HCT116 (cell line): ENCODE measurements around the gene SNX9. TPM values are rescaled to one million over a fixed set of nuclear protein-coding genes. Genes with fewer than 3 reads are reported as not detected.

Experiments
- ATAC-seq: fragments of 200-7000 bp; cut with Tn5 transposase; 2 replicates; pipeline ENCODE4 v1.9.1; 2020; ENCODE audit warnings: mild to moderate bottlenecking, moderate library complexity
- BruUV-seq: library from RNA; stranded (reverse); fragments of 400-500 nt; replicated peaks from 2 replicates; lab custom pipeline; 2021; lab: Mats Ljungman, UMichigan
- CTCF ChIA-PET: fragments of 300-600 bp; sonication (Branson Sonifier 250); formaldehyde crosslinking; loops from one replicate; lab custom pipeline; 2021; ENCODE audit warnings: antibody characterized with exemption; lab: Charles Lee
- POLR2A ChIA-PET: fragments of 300-600, 350-600 bp; sonication (Branson Sonifier 250); formaldehyde crosslinking; loops from one replicate; lab custom pipeline; 2021; ENCODE audit warnings: antibody characterized with exemption; lab: Charles Lee
- RAD21 ChIA-PET, 2 experiments: fragments of 300-600 bp; sonication (Branson Sonifier 250); formaldehyde crosslinking; loops; one replicate each; lab custom pipeline; 2023; ENCODE audit warnings: low total read pairs in 2 of 2; ENCODE audit not compliant: uncharacterized antibody in 2 of 2, unreplicated experiment in 2 of 2, low non-redundant PET in 1 of 2; lab: Charles Lee
- DNase-seq: peaks from one replicate; pipeline ENCODE4 v3.0.0-alpha.2; 2010; ENCODE audit warnings: low read depth, low spot score
- H2AFZ ChIP-seq: fragments of 200-600 bp; shearing (Covaris generic), sonication (generic); 2 replicates; pipeline ENCODE4 v1.6.1; 2017; ENCODE audit warnings: low read depth, mixed run types, mixed read lengths, antibody characterized with exemption, low read length; ENCODE audit not compliant: poor library complexity, severe bottlenecking
- H3K27ac ChIP-seq: 2 replicates; pipeline ENCODE4 v1.5.1; 2012; ENCODE audit warnings: low read depth, low read length
- H3K27me3 ChIP-seq: fragments of 200-600 bp; sonication (generic); 2 replicates; pipeline ENCODE4 v1.6.1; 2016; ENCODE audit warnings: mixed run types, low read length, mixed read lengths; ENCODE audit not compliant: insufficient read depth
- H3K36me3 ChIP-seq, 2 experiments: fragments of 200-500 bp in 1 of 2; fragments of 200-600 bp in 1 of 2; sonication (Bioruptor generic) in 1 of 2; sonication (generic) in 1 of 2; 2 replicates each; pipeline versions ENCODE4 v1.5.1 to v1.6.1; 2014 to 2016; ENCODE audit warnings: low read length in 2 of 2, inconsistent platforms in 1 of 2, mixed read lengths in 1 of 2, mixed run types in 1 of 2; ENCODE audit not compliant: insufficient read depth in 2 of 2, control insufficient read depth in 1 of 2
- H3K4me1 ChIP-seq, 2 experiments: fragments of 200-600 bp in 1 of 2; sonication (generic) in 1 of 2; 2 replicates each; pipeline versions ENCODE4 v1.5.1 to v1.6.1; 2012 to 2017; ENCODE audit warnings: low read length in 2 of 2, inconsistent platforms in 1 of 2, mild to moderate bottlenecking in 1 of 2, mixed read lengths in 1 of 2, mixed run types in 1 of 2, moderate library complexity in 1 of 2; ENCODE audit not compliant: insufficient read depth in 2 of 2, control insufficient read depth in 1 of 2
- H3K4me2 ChIP-seq: fragments of 200-600 bp; sonication (generic); 2 replicates; pipeline ENCODE4 v1.6.1; 2017; ENCODE audit warnings: mixed run types, low read length, mixed read lengths
- H3K4me3 ChIP-seq, 2 experiments: fragments of 200-600 bp in 1 of 2; sonication (generic) in 1 of 2; replicated peaks in 1 of 2; 2 replicates each; pipeline ENCODE4 v1.5.1; 2011 to 2016; ENCODE audit warnings: low read length in 2 of 2, control low read depth in 1 of 2, low read depth in 1 of 2, mild to moderate bottlenecking in 1 of 2, mixed read lengths in 1 of 2, mixed run types in 1 of 2
- H3K79me2 ChIP-seq: fragments of 200-600 bp; sonication (generic); 2 replicates; pipeline ENCODE4 v1.6.1; 2017; ENCODE audit warnings: mild to moderate bottlenecking, mixed run types, low read length, moderate library complexity, mixed read lengths; ENCODE audit not compliant: insufficient read depth
- H3K9ac ChIP-seq: fragments of 200-600 bp; sonication (generic); 2 replicates; pipeline ENCODE4 v1.6.1; 2016; ENCODE audit warnings: low read length, mixed read lengths
- H3K9me2 ChIP-seq: fragments of 200-600 bp; sonication (generic), shearing (Covaris generic); 2 replicates; pipeline ENCODE4 v1.6.1; 2017; ENCODE audit warnings: mixed run types, mild to moderate bottlenecking, moderate library complexity; ENCODE audit not compliant: insufficient read depth
- H3K9me3 ChIP-seq, 2 experiments: fragments of 200-500 bp in 1 of 2; fragments of 200-600 bp in 1 of 2; sonication (Bioruptor generic) in 1 of 2; sonication (generic) in 1 of 2; 2 replicates each; pipeline ENCODE4 v1.6.1; 2014 to 2017; ENCODE audit warnings: low read length in 2 of 2, mixed read lengths in 2 of 2, inconsistent platforms in 1 of 2, low read depth in 1 of 2, mild to moderate bottlenecking in 1 of 2, mixed run types in 1 of 2, moderate library complexity in 1 of 2; ENCODE audit not compliant: control insufficient read depth in 1 of 2, insufficient read depth in 1 of 2
- H4K20me1 ChIP-seq: fragments of 200-600 bp; sonication (generic), shearing (Covaris generic); 2 replicates; pipeline ENCODE4 v1.6.1; 2017; ENCODE audit warnings: mixed run types, mild to moderate bottlenecking, moderate library complexity; ENCODE audit not compliant: insufficient read depth
- CBX3 ChIP-seq: IDR thresholded peaks from 2 replicates; pipeline ENCODE4 v1.6.1; 2012; ENCODE audit warnings: low read depth
- EGR1 ChIP-seq: IDR thresholded peaks from 2 replicates; pipeline ENCODE4 v1.6.1; 2012; ENCODE audit warnings: low read depth
- ELF1 ChIP-seq: IDR thresholded peaks from 2 replicates; pipeline ENCODE4 v1.6.1; 2012; ENCODE audit warnings: low read depth, borderline replicate concordance
- EZH2phosphoT487 ChIP-seq: fragments of 200-600 bp; IDR thresholded peaks from 2 replicates; pipeline ENCODE4 v1.6.1; 2018; ENCODE audit warnings: antibody characterized with exemption, borderline replicate concordance
- RAD21 ChIP-seq: IDR thresholded peaks from 2 replicates; pipeline ENCODE4 v1.6.1; 2012; ENCODE audit warnings: low read depth, mild to moderate bottlenecking
- TCF7L2 ChIP-seq: IDR thresholded peaks from 2 replicates; pipeline ENCODE4 v1.7.0; 2011; ENCODE audit warnings: borderline replicate concordance, inconsistent platforms; ENCODE audit not compliant: insufficient read depth, insufficient read length; ENCODE audit errors: extremely low read depth
- YY1 ChIP-seq: IDR thresholded peaks from 2 replicates; pipeline ENCODE4 v1.6.1; 2011; ENCODE audit warnings: low read length, low read depth, moderate library complexity, mild to moderate bottlenecking; ENCODE audit not compliant: insufficient replicate concordance; ENCODE audit errors: extremely low read depth
- ZFX ChIP-seq: fragments of 450-650 bp; IDR thresholded peaks from 2 replicates; pipeline ENCODE4 v1.6.1; 2017
- ZNF274 ChIP-seq: fragments of 200-500 bp; sonication (Bioruptor generic); IDR thresholded peaks from 2 replicates; pipeline ENCODE4 v1.6.1; 2014; ENCODE audit warnings: mild to moderate bottlenecking, low read depth, low read length, inconsistent platforms
- intact Hi-C: fragments of 100-400 bp; cut with micrococcal nuclease; formaldehyde crosslinking; loops from 2 replicates; pipeline ENCODE4 v1.10.0; 2022
- total RNA-seq: library from RNA; stranded (reverse); gene quantifications from one replicate; pipeline ENCODE4 v1.2.1, GENCODE V29; 2021; ENCODE audit not compliant: unreplicated experiment
- TF ChIP-seq, protein P1 (sequence below): IDR thresholded peaks from 2 replicates; pipeline ENCODE4 v1.6.1; 2012
- TF ChIP-seq, protein P2 (sequence below): IDR thresholded peaks from 2 replicates; pipeline ENCODE4 v1.6.1; 2011; ENCODE audit warnings: mild to moderate bottlenecking, low read length, moderate library complexity; ENCODE audit not compliant: insufficient replicate concordance; ENCODE audit errors: extremely low read depth

The SNX9 gene
- total RNA-seq, 1 experiment from 2014 or later, result 42.5 TPM

DNA sequence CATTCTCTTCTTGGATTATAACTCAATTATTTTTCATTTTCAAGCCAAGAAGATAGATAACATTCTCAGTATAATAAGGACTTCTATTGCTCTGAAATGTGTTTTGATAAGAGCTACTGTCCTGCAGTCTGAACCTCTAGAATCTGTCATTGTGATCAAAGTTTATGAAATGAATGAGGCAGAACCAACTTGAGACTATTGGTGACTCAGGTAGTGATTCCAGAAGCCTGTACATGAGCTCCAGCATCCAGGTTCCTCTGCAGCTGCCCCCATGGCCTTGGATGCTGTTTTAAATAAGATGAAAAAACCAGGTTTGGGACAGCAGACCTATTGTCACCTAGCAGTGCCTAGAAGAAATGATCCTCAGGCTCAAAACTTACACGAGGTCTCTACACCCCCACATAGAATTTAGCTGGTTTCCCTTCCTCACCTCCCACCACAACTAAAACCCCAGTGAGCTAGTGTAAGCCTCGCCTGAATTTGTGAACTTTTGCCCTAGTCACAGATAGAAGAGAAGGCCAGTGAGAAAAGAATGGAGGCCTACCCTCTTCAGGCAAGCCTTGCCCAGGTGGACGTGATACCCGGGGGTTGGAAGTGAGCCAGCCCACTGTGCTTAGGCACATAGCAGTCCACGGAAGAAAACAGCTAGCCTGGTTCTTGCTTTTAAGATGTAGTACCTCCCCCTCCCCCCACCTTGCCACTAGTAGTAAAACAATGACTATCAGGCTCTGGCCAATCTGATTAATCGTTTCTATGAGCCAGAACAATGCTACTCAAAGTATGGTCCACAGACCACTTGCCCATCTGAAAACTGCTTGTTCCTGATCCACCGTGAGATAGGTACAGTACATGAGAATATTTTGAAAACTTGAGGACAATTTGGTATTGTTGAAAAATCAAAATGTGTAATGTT lies 85.6 kb downstream of the SNX9 start:
- no peak overlapping the region for H3K27ac ChIP-seq
- no peak for DNase-seq
- no peaks in the 10 kb centered on the region for H3K4me1 ChIP-seq
- H3K4me3 ChIP-seq, result no peak overlapping the region
- no peak overlapping the region for H3K4me2 ChIP-seq
- ChIA-PET POLR2A (interaction anchor here (0.6 kb wide), 1 partner anchor 85 kb away, joined by 4 read pairs; no protein-coding TSS in a partner anchor), CTCF (no interaction called here), RAD21 (no interaction called here)
- TF ChIP-seq, protein P1, sequence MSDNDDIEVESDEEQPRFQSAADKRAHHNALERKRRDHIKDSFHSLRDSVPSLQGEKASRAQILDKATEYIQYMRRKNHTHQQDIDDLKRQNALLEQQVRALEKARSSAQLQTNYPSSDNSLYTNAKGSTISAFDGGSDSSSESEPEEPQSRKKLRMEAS, result no peak
- TF ChIP-seq ELF1 (no peak), YY1 (no peak), ZFX (no peak), RAD21 (no peak), EZH2phosphoT487 (no peak), EGR1 (no peak), CBX3 (no peak), TCF7L2 (no peak), ZNF274 (no peak)
- TF ChIP-seq, protein P2, sequence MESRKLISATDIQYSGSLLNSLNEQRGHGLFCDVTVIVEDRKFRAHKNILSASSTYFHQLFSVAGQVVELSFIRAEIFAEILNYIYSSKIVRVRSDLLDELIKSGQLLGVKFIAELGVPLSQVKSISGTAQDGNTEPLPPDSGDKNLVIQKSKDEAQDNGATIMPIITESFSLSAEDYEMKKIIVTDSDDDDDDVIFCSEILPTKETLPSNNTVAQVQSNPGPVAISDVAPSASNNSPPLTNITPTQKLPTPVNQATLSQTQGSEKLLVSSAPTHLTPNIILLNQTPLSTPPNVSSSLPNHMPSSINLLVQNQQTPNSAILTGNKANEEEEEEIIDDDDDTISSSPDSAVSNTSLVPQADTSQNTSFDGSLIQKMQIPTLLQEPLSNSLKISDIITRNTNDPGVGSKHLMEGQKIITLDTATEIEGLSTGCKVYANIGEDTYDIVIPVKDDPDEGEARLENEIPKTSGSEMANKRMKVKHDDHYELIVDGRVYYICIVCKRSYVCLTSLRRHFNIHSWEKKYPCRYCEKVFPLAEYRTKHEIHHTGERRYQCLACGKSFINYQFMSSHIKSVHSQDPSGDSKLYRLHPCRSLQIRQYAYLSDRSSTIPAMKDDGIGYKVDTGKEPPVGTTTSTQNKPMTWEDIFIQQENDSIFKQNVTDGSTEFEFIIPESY, result no peak
- no peaks in the 10 kb centered on the region for H3K9me3 ChIP-seq
- H3K9ac ChIP-seq, result no peak overlapping the region
- no peak for ATAC-seq
- no peaks in the 10 kb centered on the region for H4K20me1 ChIP-seq
- intact Hi-C loops, result no loop called here
- no peaks in the 10 kb centered on the region for H3K27me3 ChIP-seq
- peaks cover 2 to 15% of the 10 kb centered on the region in 2 experiments; a peak in 3 of 4 replicates for H3K36me3 ChIP-seq
- H3K9me2 ChIP-seq, result no peaks in the 10 kb centered on the region
- H3K79me2 ChIP-seq, result no peaks in the 10 kb centered on the region
- no TSS peak for BruUV-seq
- H2AFZ ChIP-seq, result no peak overlapping the region
